HepG2 (cell line): Measurements from ENCODE around the gene TEX19. TPM values are rescaled to one million over a fixed set of nuclear protein-coding genes. Genes with fewer than 3 reads are reported as not detected.

Experiments
- ARID2 ChIP-seq: sonication (generic); formaldehyde crosslinking; IDR thresholded peaks from 2 replicates; pipeline ENCODE4 v1.8.1; 2022; ENCODE audit warnings: mild to moderate bottlenecking, missing genetic modification reagents, borderline replicate concordance
- ATF7-NPFF ChIP-seq: sonication (generic); formaldehyde crosslinking; IDR thresholded peaks from 2 replicates; pipeline ENCODE4 v1.8.1; 2023; ENCODE audit warnings: mild to moderate bottlenecking, low read depth, missing genetic modification reagents, moderate library complexity
- HDAC2 ChIP-seq: sonication (generic); formaldehyde crosslinking; IDR thresholded peaks from 2 replicates; pipeline ENCODE4 v1.4.0; 2020; ENCODE audit warnings: missing genetic modification reagents
- HHEX ChIP-seq: IDR thresholded peaks from 2 replicates; pipeline ENCODE4 v1.6.1; 2016; ENCODE audit warnings: control low read depth
- MAFK ChIP-seq, 2 experiments: IDR thresholded peaks in 1 of 2; conservative IDR thresholded peaks in 1 of 2; 2 replicates each; pipeline ENCODE4 v1.6.1; 2011; ENCODE audit warnings: improper control_type of control experiment in 2 of 2, low read length in 2 of 2
- SP4 ChIP-seq: sonication (generic); formaldehyde crosslinking; IDR thresholded peaks from 2 replicates; pipeline ENCODE4 v1.8.1; 2023; ENCODE audit warnings: mild to moderate bottlenecking, missing genetic modification reagents
- SRSF4 ChIP-seq: fragments of 200-400 bp; formaldehyde crosslinking; IDR thresholded peaks from one replicate; pipeline ENCODE4 v1.6.1; 2018; ENCODE audit warnings: mild to moderate bottlenecking, low read depth, low read length, moderate library complexity; ENCODE audit not compliant: poor library complexity, severe bottlenecking
- ZFP36L1 ChIP-seq: sonication (generic); formaldehyde crosslinking; IDR thresholded peaks from 2 replicates; pipeline ENCODE4 v1.8.0; 2022; ENCODE audit warnings: mild to moderate bottlenecking, missing genetic modification reagents, moderate library complexity
- ZNF143 ChIP-seq: sonication (generic); formaldehyde crosslinking; IDR thresholded peaks from 2 replicates; pipeline ENCODE4 v1.4.0; 2020; ENCODE audit warnings: missing genetic modification reagents
- ZNF296 ChIP-seq: sonication (generic); formaldehyde crosslinking; conservative IDR thresholded peaks from 2 replicates; pipeline ENCODE4 v1.5.0; 2020; ENCODE audit warnings: mild to moderate bottlenecking, missing genetic modification reagents
- ZNF331 ChIP-seq: sonication (generic); formaldehyde crosslinking; IDR thresholded peaks from 2 replicates; pipeline ENCODE4 v1.4.0; 2020; ENCODE audit warnings: missing genetic modification reagents
- ZNF333 ChIP-seq: sonication (generic); formaldehyde crosslinking; IDR thresholded peaks from 2 replicates; pipeline ENCODE4 v1.4.0; 2020; ENCODE audit warnings: mild to moderate bottlenecking, missing genetic modification reagents, borderline replicate concordance
- ZNF496 ChIP-seq: sonication (generic); formaldehyde crosslinking; IDR thresholded peaks from 2 replicates; pipeline ENCODE4 v1.8.1; 2023; ENCODE audit warnings: mild to moderate bottlenecking, moderate library complexity, missing genetic modification reagents; ENCODE audit not compliant: insufficient replicate concordance
- ZNF737 ChIP-seq: sonication (generic); formaldehyde crosslinking; IDR thresholded peaks from 2 replicates; pipeline ENCODE4 v1.5.0; 2020; ENCODE audit warnings: missing genetic modification reagents, mild to moderate bottlenecking, borderline replicate concordance
- ZNF747 ChIP-seq: sonication (generic); formaldehyde crosslinking; IDR thresholded peaks from 2 replicates; pipeline ENCODE4 v1.8.1; 2023; ENCODE audit warnings: missing genetic modification reagents, mild to moderate bottlenecking, borderline replicate concordance
- ZNF75D ChIP-seq: sonication (generic); formaldehyde crosslinking; IDR thresholded peaks from 2 replicates; pipeline ENCODE4 v1.8.1; 2023; ENCODE audit warnings: missing genetic modification reagents, mild to moderate bottlenecking, borderline replicate concordance
- ZSCAN30 ChIP-seq: sonication (generic); formaldehyde crosslinking; IDR thresholded peaks from 2 replicates; pipeline ENCODE4 v1.5.0; 2020; ENCODE audit warnings: mild to moderate bottlenecking, missing genetic modification reagents
- polyA plus RNA-seq, 8 experiments: library from polyadenylated mRNA; depleted of rRNA in 3 of 8; stranded (reverse) in 7 of 8; unstranded in 1 of 8; fragments of >200 nt; fragmentation: Illumina TruSeq in 4 of 8; extraction: Trizol in 4 of 8; gene quantifications; 2 replicates each; pipeline versions ENCODE4 v1.2.1 to v1.2.3, GENCODE V29; 2011 to 2016; ENCODE audit warnings: low read depth in 4 of 8, missing spikeins in 1 of 8, mixed read lengths in 1 of 8; ENCODE audit not compliant: insufficient read depth in 1 of 8
- total RNA-seq, 5 experiments: library from RNA; depleted of rRNA; stranded (reverse); fragments of >200 nt; fragmentation: Illumina TruSeq; extraction: Trizol; gene quantifications; 2 replicates each; pipeline ENCODE4 v1.2.3, GENCODE V29; 2016; ENCODE audit warnings: low read depth in 1 of 5
- TF ChIP-seq, protein P1 (sequence below): sonication (generic); formaldehyde crosslinking; IDR thresholded peaks from 2 replicates; pipeline ENCODE4 v1.5.0; 2020; ENCODE audit warnings: mild to moderate bottlenecking, missing genetic modification reagents
- TF ChIP-seq, protein P2 (sequence below): sonication (generic); formaldehyde crosslinking; IDR thresholded peaks from 2 replicates; pipeline ENCODE4 v1.5.1; 2020; ENCODE audit warnings: missing genetic modification reagents, mild to moderate bottlenecking, borderline replicate concordance
- TF ChIP-seq, protein P3 (sequence below): sonication (generic); formaldehyde crosslinking; IDR thresholded peaks from 2 replicates; pipeline ENCODE4 v1.4.0; 2020; ENCODE audit warnings: missing genetic modification reagents, mild to moderate bottlenecking, borderline replicate concordance
- TF ChIP-seq, protein P4 (sequence below): sonication (generic); formaldehyde crosslinking; IDR thresholded peaks from 2 replicates; pipeline ENCODE4 v1.4.0; 2020; ENCODE audit warnings: mild to moderate bottlenecking, missing genetic modification reagents

Gene TEX19
- total and polyA plus RNA-seq, 2 of the 13 experiments (the other 11 are each of a cell fraction or from before 2014, with no cell fraction given), result 1.3 to 6.0 TPM

DNA sequence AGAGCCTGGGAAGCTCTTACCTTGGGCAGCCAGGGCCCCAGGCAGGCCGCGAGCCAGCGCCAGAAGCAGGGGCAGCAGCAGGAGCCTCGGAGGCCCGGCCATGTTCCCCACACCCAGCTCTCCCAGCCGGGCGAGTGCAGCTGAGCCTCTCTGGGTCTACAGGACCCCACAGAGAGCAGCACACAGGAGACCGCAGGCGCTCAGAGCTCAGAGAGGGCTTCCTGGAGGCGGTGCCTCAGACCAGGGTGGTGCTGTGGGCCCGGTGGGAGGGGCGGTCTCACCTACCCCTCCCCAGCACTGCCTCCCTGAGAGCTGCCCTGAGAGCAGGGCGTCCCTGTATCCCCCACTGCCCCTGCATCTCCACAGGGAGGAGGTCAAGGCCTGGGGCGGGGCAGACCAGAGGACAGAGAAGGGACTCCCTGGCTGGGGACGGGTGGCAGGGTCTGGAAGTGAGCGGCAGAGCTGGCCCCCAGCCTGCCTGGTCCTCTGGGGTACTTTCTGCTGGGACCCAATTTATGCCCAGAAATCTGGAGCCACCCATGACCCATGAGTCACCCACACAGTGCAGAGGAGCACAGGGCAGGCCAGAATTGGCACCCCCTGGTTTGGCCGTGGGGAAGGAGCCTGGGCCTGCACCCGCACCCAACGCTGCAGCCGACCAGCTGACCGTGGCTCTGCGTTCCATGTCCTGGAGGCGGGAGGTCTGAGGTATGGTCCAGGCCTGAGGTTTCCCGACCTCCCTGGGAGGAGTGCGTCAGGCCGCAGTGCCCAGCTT is 41.5 kb upstream of the TEX19 start, which contains the start of gene CD7 (continued):
- TF ChIP-seq, protein P1, sequence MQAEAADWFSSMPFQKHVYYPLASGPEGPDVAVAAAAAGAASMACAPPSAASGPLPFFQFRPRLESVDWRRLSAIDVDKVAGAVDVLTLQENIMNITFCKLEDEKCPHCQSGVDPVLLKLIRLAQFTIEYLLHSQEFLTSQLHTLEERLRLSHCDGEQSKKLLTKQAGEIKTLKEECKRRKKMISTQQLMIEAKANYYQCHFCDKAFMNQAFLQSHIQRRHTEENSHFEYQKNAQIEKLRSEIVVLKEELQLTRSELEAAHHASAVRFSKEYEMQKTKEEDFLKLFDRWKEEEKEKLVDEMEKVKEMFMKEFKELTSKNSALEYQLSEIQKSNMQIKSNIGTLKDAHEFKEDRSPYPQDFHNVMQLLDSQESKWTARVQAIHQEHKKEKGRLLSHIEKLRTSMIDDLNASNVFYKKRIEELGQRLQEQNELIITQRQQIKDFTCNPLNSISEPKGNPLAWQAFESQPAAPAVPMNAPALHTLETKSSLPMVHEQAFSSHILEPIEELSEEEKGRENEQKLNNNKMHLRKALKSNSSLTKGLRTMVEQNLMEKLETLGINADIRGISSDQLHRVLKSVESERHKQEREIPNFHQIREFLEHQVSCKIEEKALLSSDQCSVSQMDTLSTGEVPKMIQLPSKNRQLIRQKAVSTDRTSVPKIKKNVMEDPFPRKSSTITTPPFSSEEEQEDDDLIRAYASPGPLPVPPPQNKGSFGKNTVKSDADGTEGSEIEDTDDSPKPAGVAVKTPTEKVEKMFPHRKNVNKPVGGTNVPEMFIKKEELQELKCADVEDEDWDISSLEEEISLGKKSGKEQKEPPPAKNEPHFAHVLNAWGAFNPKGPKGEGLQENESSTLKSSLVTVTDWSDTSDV (CRISPR knock-in tag), result no peak
- TF ChIP-seq SRSF4 (no peak), HDAC2 (peak; percentile 80; the same call in 1 of the 2 replicates), ZNF747 (CRISPR knock-in tag) (no peak), ARID2 (no peak), ZNF75D (CRISPR knock-in tag) (no peak), SP4 (CRISPR knock-in tag) (peak; percentile 86), ATF7-NPFF (CRISPR knock-in tag) (0 out of 2 replicates have a peak, but pooled peaks have one; percentile 14), ZSCAN30 (CRISPR knock-in tag) (no peak), MAFK (conservative IDR thresholded peaks at IDR 0.05 in 1 of 2, IDR thresholded peaks at IDR 0.05 in 1 of 2; ENCODE audit: low read length in 2 of 2) (no peak), ZFP36L1 (no peak), ZNF331 (CRISPR knock-in tag) (peak; percentile 51; the same call in 1 of the 2 replicates), ZNF296 (peak; percentile 56), ZNF496 (CRISPR knock-in tag) (no peak), ZNF333 (CRISPR knock-in tag) (peak; percentile 90; the same call in 1 of the 2 replicates), ZNF737 (CRISPR knock-in tag) (no peak), ZNF143 (CRISPR knock-in tag) (no peak), HHEX (CRISPR knock-in tag) (no peak)
- TF ChIP-seq, protein P2, sequence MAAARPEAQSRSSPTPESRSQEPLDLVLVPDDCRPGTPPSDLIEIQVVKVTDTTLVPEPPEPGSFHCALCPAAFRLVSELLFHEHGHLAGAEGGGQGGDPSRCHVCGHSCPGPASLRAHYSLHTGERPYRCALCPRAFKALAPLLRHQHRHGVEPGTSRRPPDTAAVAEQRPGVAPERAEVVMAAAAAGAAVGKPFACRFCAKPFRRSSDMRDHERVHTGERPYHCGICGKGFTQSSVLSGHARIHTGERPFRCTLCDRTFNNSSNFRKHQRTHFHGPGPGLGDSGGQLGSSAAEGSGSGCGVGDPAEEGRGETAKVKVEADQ (CRISPR knock-in tag), result peak; percentile 32; the same call in 1 of the 2 replicates
- TF ChIP-seq, protein P3, sequence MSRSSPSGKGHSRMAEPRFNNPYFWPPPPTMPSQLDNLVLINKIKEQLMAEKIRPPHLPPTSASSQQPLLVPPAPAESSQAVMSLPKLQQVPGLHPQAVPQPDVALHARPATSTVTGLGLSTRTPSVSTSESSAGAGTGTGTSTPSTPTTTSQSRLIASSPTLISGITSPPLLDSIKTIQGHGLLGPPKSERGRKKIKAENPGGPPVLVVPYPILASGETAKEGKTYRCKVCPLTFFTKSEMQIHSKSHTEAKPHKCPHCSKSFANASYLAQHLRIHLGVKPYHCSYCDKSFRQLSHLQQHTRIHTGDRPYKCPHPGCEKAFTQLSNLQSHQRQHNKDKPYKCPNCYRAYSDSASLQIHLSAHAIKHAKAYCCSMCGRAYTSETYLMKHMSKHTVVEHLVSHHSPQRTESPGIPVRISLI (CRISPR knock-in tag), result peak; percentile 10
- TF ChIP-seq, protein P4, sequence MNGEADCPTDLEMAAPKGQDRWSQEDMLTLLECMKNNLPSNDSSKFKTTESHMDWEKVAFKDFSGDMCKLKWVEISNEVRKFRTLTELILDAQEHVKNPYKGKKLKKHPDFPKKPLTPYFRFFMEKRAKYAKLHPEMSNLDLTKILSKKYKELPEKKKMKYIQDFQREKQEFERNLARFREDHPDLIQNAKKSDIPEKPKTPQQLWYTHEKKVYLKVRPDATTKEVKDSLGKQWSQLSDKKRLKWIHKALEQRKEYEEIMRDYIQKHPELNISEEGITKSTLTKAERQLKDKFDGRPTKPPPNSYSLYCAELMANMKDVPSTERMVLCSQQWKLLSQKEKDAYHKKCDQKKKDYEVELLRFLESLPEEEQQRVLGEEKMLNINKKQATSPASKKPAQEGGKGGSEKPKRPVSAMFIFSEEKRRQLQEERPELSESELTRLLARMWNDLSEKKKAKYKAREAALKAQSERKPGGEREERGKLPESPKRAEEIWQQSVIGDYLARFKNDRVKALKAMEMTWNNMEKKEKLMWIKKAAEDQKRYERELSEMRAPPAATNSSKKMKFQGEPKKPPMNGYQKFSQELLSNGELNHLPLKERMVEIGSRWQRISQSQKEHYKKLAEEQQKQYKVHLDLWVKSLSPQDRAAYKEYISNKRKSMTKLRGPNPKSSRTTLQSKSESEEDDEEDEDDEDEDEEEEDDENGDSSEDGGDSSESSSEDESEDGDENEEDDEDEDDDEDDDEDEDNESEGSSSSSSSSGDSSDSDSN (CRISPR knock-in tag), result peak; percentile 82
